Gastrocnemius medialis (tissue), 4 donors: ENCODE data around the gene GTF2H2.
"Not testable (repeated sequence)": the region's sequence is repeated elsewhere in the genome, so short reads cannot be mapped to it uniquely, and the experiment has no call there.

Experiments used
- POLR2A ChIP-seq, 2 donors: fragments of 450-650 bp; IDR thresholded peaks; one replicate each; pipeline ENCODE4 v1.6.1; 2017; ENCODE audit warnings: antibody characterized with exemption in 2 of 2, mild to moderate bottlenecking in 2 of 2, moderate library complexity in 2 of 2
- TF ChIP-seq, protein P1 (sequence below), 5 experiments: fragments of 450-650 bp in 3 of 5; fragments of 200-600 bp in 2 of 5; sonication (generic) in 2 of 5; IDR thresholded peaks in 4 of 5; conservative IDR thresholded peaks in 1 of 5; 1 replicate in 4 of 5; 2 replicates in 1 of 5; pipeline ENCODE4 v1.5.1; 2016 to 2019; ENCODE audit warnings: antibody characterized with exemption in 5 of 5, mild to moderate bottlenecking in 3 of 5, moderate library complexity in 3 of 5

DNA sequence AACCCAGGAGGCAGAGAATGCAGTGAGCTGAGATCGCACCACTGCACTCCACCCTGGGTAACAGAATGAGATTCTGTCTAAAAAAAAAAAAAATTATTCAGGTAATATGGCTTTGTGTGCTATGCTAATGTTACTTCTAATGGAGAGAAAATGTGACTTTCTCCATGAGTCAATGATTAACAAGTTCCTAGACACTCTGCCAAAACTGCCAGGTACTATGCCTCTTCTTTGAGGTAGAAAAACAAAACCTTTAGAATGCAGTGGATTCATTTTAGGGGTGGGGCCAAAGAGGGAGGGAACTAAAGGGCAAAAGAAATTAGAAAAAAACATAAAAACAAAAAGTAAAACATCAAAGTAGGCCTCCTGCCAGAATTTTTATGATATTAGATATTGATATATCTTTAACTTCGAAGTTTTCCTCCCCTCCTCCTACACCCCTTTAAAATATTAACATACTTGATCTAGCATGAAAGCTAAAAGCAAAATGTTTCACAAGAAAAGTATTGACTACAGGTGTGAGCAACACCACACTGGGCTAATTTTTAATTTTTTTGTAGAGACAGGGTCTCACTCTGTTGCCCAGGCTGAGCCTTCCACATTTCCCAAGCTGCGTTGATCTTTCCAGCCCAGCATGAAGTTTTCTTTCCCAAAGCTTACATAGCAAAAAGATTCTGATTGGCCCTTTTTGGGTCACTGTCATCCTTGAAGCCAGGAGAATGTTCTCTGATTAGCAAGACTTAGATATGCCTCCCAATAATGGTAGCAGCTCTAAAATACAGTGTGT lies 17.0 kb upstream of the GTF2H2 start:
- TF ChIP-seq, protein P1, sequence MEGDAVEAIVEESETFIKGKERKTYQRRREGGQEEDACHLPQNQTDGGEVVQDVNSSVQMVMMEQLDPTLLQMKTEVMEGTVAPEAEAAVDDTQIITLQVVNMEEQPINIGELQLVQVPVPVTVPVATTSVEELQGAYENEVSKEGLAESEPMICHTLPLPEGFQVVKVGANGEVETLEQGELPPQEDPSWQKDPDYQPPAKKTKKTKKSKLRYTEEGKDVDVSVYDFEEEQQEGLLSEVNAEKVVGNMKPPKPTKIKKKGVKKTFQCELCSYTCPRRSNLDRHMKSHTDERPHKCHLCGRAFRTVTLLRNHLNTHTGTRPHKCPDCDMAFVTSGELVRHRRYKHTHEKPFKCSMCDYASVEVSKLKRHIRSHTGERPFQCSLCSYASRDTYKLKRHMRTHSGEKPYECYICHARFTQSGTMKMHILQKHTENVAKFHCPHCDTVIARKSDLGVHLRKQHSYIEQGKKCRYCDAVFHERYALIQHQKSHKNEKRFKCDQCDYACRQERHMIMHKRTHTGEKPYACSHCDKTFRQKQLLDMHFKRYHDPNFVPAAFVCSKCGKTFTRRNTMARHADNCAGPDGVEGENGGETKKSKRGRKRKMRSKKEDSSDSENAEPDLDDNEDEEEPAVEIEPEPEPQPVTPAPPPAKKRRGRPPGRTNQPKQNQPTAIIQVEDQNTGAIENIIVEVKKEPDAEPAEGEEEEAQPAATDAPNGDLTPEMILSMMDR (IDR thresholded peaks at IDR 0.05 in 4 of 5, conservative IDR thresholded peaks at IDR 0.05 in 1 of 5), result not testable (repeated sequence)
- not testable (repeated sequence) for TF ChIP-seq POLR2A (IDR thresholded peaks at IDR 0.05)
